GM12864 (cell line): ENCODE data around the gene SOWAHB.

Experiments used
- DNase-seq: peaks from one replicate; pipeline ENCODE4 v3.0.0-alpha.2; 2011; ENCODE audit warnings: low read depth
- H3K4me3 ChIP-seq: 2 replicates; pipeline ENCODE4 v1.5.1; 2011; ENCODE audit warnings: mild to moderate bottlenecking, low read depth, low read length, control low read depth
- CTCF ChIP-seq: IDR thresholded peaks from 2 replicates; pipeline ENCODE4 v1.5.1; 2011; ENCODE audit warnings: low read depth, mild to moderate bottlenecking, moderate library complexity, low read length, control low read depth, inconsistent platforms; ENCODE audit errors: missing control alignments

SOWAHB gene, protein sequence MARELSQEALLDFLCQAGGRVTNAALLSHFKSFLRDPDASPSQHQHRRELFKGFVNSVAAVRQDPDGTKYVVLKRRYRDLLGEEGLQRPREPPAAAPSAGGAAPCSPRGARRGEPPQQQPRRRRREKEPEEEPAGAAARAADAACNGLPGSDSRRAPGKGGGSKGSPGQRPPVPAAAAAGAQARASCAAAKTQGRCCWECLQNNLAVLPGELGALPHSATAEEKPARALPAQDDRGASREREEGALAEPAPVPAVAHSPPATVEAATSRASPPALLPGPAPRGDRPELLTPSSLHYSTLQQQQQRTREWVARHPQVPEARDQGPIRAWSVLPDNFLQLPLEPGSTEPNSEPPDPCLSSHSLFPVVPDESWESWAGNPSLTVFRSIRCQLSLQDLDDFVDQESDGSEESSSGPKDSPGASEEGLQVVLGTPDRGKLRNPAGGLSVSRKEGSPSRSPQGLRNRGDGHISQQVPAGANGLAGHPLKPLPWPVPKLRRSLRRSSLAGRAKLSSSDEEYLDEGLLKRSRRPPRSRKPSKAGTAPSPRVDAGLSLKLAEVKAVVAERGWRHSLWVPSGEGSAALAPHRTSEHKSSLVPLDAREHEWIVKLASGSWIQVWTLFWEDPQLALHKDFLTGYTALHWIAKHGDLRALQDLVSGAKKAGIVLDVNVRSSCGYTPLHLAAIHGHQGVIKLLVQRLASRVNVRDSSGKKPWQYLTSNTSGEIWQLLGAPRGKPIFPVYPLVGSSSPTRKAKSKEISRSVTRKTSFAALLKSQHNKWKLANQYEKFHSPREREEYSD

DNA sequence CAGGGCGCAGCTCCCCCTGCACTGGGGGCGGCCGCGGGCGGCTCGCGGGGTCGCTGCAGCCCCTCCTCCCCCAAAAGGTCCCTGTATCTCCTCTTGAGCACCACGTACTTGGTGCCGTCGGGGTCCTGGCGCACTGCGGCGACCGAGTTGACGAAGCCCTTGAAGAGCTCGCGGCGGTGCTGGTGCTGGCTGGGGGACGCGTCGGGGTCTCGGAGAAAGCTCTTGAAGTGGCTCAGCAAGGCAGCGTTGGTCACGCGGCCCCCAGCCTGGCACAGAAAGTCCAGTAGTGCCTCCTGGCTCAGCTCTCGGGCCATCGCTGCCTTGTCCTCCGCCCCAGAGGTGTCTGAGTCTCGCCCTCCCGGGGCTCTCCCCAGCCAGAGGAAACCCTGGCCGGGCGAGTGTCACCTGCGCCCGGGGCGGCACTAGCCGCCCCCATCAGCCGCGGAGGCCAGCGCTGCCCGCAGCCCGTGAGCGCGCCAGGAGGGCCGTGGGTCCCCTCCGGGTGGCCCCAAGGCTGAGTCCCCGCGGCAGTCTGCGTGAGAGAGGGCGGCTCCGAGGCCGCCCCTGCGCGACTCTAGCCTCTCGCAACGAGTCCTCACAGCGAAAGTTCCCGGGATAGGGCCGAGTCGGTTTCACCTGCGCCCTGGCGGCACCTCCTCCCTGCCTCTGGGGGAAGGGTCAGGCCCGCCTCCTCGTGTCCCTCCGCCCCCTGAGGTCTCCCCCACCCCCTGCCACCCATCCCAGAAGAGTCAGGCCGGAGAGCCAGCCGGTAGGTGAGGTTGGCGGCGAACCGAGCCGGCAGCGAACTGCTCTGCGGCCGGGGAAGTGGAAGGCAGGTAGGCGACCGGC is at the start of gene SOWAHB:
TSS of gene SOWAHB (minus strand) at position 609 of the 849 bp plus-strand sequence. CDS start at position 314, 295 bp downstream.
- no peak for DNase-seq
- no peak for TF ChIP-seq CTCF
- H3K4me3 ChIP-seq = peak within 1 kb of the TSS; percentile 50

- no peak for TF ChIP-seq CTCF
- H3K4me3 ChIP-seq = no peak overlapping the region
- DNase-seq = no peak
Observed at GRCh38 chr4:76947369-76947768, 49.4 kb upstream of the SOWAHB start.

DNA sequence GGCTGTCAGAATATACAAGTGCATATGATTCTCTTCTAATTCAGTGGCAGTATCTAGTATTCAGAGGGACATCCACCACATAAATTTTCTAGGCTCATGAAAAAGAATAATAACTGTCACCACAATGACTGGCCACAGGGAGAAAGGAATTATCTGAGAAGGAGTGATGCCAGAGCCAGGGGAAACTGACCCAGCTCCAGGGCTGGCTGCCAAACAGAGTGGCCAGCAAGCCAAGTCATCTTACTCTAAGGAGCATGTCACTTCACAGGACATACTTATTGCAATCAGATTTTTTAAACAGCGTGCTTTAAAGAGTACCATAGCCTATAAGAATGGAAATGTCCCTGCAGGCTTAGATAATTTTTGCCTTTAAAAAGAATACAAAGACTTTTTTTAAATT is 45.8 kb upstream of the SOWAHB start:
- DNase-seq = no peak
- no peak for TF ChIP-seq CTCF
- H3K4me3 ChIP-seq = no peak overlapping the region

DNA sequence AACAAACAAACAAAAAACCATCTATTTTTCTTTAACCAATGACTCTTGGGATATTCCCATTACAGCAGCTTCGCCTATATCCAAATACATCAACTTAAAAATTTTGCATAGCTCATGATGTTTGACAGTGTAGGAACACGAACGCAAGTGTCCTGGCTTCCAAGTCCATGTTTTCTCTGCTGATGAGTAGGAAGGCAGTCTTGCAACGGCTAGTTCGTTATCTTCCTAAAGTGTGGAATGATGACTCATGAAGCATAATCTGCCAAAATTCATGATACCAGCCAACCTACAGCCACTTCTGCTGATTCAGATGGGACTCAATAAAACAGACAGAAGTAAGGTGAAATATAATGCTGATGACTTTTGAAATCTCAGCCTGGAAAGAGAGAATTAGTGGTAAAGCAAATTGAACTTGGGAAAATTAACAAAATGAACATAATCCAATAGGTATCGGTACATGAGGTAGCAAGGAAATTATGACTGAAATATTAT is 45.2 kb upstream of the SOWAHB start:
- no peak for DNase-seq
- TF ChIP-seq CTCF = no peak
- H3K4me3 ChIP-seq = no peak overlapping the region

DNA sequence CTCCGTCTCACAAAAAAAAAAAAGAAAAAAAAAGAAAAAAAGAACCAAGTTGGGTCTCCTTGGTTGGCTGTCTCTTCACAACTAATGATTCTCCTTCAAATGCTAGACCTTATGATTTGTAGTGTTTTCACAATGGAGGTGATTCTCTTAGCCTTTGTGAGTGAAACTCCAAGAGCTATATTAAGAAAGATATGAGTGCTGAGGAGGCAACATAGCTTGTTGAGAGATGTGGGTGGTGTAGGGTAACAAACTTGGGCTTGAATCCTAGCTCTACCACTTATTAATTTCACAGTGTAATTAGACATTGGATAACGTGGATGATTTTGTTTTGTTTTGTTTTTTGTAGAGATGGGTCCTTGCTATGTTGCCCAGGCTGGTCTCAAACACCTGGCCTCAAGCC is 41.2 kb upstream of the SOWAHB start:
- no peak for DNase-seq
- H3K4me3 ChIP-seq = no peak overlapping the region
- TF ChIP-seq CTCF = no peak

DNA sequence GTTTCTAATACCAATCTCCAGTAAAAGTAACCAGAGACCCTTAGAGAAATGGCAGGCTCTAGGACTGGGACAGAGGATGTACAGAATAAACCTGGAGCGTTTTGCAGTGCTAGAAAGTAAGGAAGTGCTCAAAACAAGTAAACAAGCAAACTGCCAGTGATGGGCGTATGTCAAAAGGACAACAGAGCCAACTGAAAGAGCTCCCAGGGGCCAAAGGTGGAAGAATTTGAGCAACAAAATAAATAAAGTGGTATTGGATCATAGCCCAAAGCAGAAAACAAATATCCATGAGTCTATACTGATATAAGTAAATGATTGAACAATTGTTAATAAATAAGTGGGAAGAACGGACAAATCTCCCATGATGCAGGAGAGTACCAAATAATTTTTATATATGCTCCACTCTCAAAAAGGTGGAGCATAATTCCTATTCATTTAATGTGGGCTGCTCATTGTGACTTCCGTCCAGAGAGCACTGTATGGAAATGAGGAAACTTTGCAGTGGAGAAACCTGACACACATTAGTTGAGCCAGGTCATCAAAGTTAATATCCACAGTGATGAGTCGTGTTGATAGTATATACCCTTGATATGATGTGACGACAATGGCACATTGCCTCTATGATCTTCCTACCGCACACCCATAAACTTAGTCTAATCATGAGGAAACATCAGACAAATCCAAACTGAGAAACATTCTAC is 33.8 kb upstream of the SOWAHB start:
- no peak for TF ChIP-seq CTCF
- H3K4me3 ChIP-seq = no peak overlapping the region
- DNase-seq = no peak
